Measurements from ENCODE around the gene RPGRIP1L. TPM values are rescaled to one million over a fixed set of nuclear protein-coding genes. Genes with fewer than 3 reads are reported as not detected.

Gene RPGRIP1L
- polyA plus RNA-seq, 2 of the 4 experiments (the other 2 are of a cell fraction): 13.0 to 19.6 TPM

GRCh38 chr16:53611179-53611696 is 92.4 kb downstream of the RPGRIP1L start (continued):
- TF ChIP-seq ZNF302 (CRISPR knock-in tag; IDR thresholded peaks at IDR 0.05): no peak
- TF ChIP-seq POLR2AphosphoS2 (conservative IDR thresholded peaks at IDR 0.05; ENCODE audit: low read length): no peak

GRCh38 chr16:53609536-53609935 is 94.1 kb downstream of the RPGRIP1L start:
- CTCF ChIA-PET: no interaction called here
- no peak for FAIRE-seq
- 98% methylated on average over 4 of the region's 4 CpGs for WGBS (ENCODE audit: missing lambda C conversion rate)

GRCh38 chr16:53608094-53608493 is 95.6 kb downstream of the RPGRIP1L start:
- FAIRE-seq (no peak), ATAC-seq (no peak), DNase-seq (ENCODE audit: low read depth in 1 of 2, low spot score in 1 of 2) (no peak)
- Histone ChIP-seq H3K4me1 (no peaks in the 10 kb centered on the region; the same call in 2 of the 3 replicates), H3K4me2 (no peak overlapping the region), H3K27ac (no peak overlapping the region), H3K4me3 (no peak overlapping the region), H3K9me3 (no peaks in the 10 kb centered on the region)
- 89% methylated on average over 2 of the region's 2 CpGs for WGBS (ENCODE audit: missing lambda C conversion rate)
- POLR2A ChIA-PET: no interaction called here
- CTCF ChIA-PET: no interaction called here
- no peak for TF ChIP-seq NFE2L2 (conservative IDR thresholded peaks at IDR 0.05; ENCODE audit: low read length)
- TF ChIP-seq ESRRA (IDR thresholded peaks at IDR 0.05; ENCODE audit: borderline replicate concordance, low read length): no peak
- no peak for TF ChIP-seq MAZ (IDR thresholded peaks at IDR 0.05; ENCODE audit: borderline replicate concordance, low read depth, low read length)
- TF ChIP-seq POLR2AphosphoS2 (conservative IDR thresholded peaks at IDR 0.05; ENCODE audit: low read length): no peak
- TF ChIP-seq HMGXB4 (CRISPR knock-in tag; IDR thresholded peaks at IDR 0.05; ENCODE audit: borderline replicate concordance): no peak
- no peak for TF ChIP-seq RARB (CRISPR knock-in tag; IDR thresholded peaks at IDR 0.05)
- no peak for TF ChIP-seq BHLHE40 (IDR thresholded peaks at IDR 0.05; ENCODE audit: low read depth, low read length)
- no peak for TF ChIP-seq POLR2A (IDR thresholded peaks at IDR 0.05; ENCODE audit: low read length)
- no peak for TF ChIP-seq FOXS1 (CRISPR knock-in tag; IDR thresholded peaks at IDR 0.05)
- no peak for TF ChIP-seq ZFP36 (IDR thresholded peaks at IDR 0.05; ENCODE audit: borderline replicate concordance, partially characterized antibody)
- no peak for TF ChIP-seq GATA3 (IDR thresholded peaks at IDR 0.05; ENCODE audit: borderline replicate concordance)
- TF ChIP-seq EHF (CRISPR knock-in tag; IDR thresholded peaks at IDR 0.05): no peak
- no peak for TF ChIP-seq HES2 (IDR thresholded peaks at IDR 0.05)
- no peak for TF ChIP-seq FOSL2 (IDR thresholded peaks at IDR 0.05)
- TF ChIP-seq FOSL2 (CRISPR knock-in tag; IDR thresholded peaks at IDR 0.05): no peak
- TF ChIP-seq KDM1A (IDR thresholded peaks at IDR 0.05; ENCODE audit: low read depth): no peak
- TF ChIP-seq KDM5A (IDR thresholded peaks at IDR 0.05): no peak
- no peak for TF ChIP-seq HOXB5 (CRISPR knock-in tag; IDR thresholded peaks at IDR 0.05)

More at GRCh38 chr16:53609536-53609935, 94.1 kb downstream of the RPGRIP1L start:
- ATAC-seq: no peak
- no peak for TF ChIP-seq RNF2 (IDR thresholded peaks at IDR 0.05; ENCODE audit: borderline replicate concordance, low read depth)
- POLR2A ChIA-PET: no interaction called here
- DNase-seq (ENCODE audit: low read depth in 1 of 2, low spot score in 1 of 2): no peak
- no peak overlapping the region for H3K4me2 ChIP-seq
- H3K4me1 ChIP-seq: no peaks in the 10 kb centered on the region; the same call in 2 of the 3 replicates
- H3K27ac ChIP-seq: no peak overlapping the region
- H3K9me3 ChIP-seq: no peaks in the 10 kb centered on the region
- H3K4me3 ChIP-seq: no peak overlapping the region

GRCh38 chr16:53605831-53606400 is 97.7 kb downstream of the RPGRIP1L start:
- FAIRE-seq (no peak), DNase-seq (ENCODE audit: low read depth in 1 of 2, low spot score in 1 of 2) (no peak), ATAC-seq (no peak)
- Histone ChIP-seq H3K9me3 (no peaks in the 10 kb centered on the region), H3K27ac (no peak overlapping the region), H3K4me3 (no peak overlapping the region), H3K4me1 (no peaks in the 10 kb centered on the region), H3K4me2 (no peak overlapping the region)
- CTCF ChIA-PET: no interaction called here
- WGBS (ENCODE audit: missing lambda C conversion rate): 95% methylated on average over 2 of the region's 2 CpGs
- POLR2A ChIA-PET: no interaction called here
- no peak for TF ChIP-seq ESRRA (IDR thresholded peaks at IDR 0.05; ENCODE audit: borderline replicate concordance, low read length)
- TF ChIP-seq CBX8 (IDR thresholded peaks at IDR 0.05): no peak
- no peak for TF ChIP-seq EP300 (IDR thresholded peaks at IDR 0.05)
- TF ChIP-seq POLR2A (IDR thresholded peaks at IDR 0.05; ENCODE audit: low read length): no peak
- TF ChIP-seq SREBF2 (IDR thresholded peaks at IDR 0.05): no peak
- TF ChIP-seq REST (IDR thresholded peaks at IDR 0.05): no peak
- no peak for TF ChIP-seq HOXA7 (CRISPR knock-in tag; IDR thresholded peaks at IDR 0.05)
- TF ChIP-seq TP53 (CRISPR knock-in tag; IDR thresholded peaks at IDR 0.05): no peak
- no peak for TF ChIP-seq JUNB (IDR thresholded peaks at IDR 0.05)
- TF ChIP-seq CHD4 (IDR thresholded peaks at IDR 0.05; ENCODE audit: borderline replicate concordance): no peak
- TF ChIP-seq HOXB5 (CRISPR knock-in tag; IDR thresholded peaks at IDR 0.05): no peak
- no peak for TF ChIP-seq HDAC2 (IDR thresholded peaks at IDR 0.05)
